Right renal pelvis (tissue), 4 donors: ENCODE data around the gene PEAR1. TPM values are rescaled to one million over a fixed set of nuclear protein-coding genes. Genes with fewer than 3 reads are reported as not detected.

Experiments
- DNase-seq, 4 donors: peaks; one replicate each; pipeline ENCODE4 v3.0.0-alpha.2; 2013; ENCODE audit warnings: low read depth in 4 of 4, low spot score in 3 of 4, missing footprints in 1 of 4
- polyA plus RNA-seq, 4 donors: library from polyadenylated mRNA; unstranded; fragments of 120-200 nt; gene quantifications; one replicate each; pipeline ENCODE4 v1.2.1, GENCODE V29; 2013; ENCODE audit not compliant: insufficient read length in 4 of 4

PEAR1 gene
- polyA plus RNA-seq, 4 donors: 21.4 to 22.6 (median 21.9) TPM

DNA sequence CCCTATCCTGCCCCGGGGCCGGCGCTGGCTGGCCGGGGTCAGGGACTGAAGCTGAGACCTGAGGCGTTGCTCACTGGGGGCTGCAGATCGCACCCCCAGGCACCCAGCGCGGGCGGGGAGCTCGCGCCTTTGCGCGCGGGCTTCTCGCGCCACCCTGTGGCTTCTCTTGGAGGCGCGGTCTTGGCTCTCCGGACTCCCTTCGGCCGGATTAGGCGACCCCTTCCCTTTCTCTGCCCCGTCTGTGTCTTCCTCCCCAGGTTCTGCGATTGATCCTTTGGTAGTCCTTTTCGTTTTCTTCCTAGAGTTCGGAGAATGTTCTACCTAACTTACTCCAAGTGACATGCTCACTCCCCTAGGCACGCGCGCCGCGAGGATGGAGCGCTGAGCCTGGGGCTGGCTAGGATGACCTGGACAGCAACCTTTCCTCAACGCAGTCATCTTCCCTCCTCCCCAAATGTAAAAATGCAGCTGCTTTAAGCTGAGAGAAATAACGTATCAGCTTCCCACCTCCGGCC lies 33.3 kb upstream of the PEAR1 start:
- no peak for DNase-seq

DNA sequence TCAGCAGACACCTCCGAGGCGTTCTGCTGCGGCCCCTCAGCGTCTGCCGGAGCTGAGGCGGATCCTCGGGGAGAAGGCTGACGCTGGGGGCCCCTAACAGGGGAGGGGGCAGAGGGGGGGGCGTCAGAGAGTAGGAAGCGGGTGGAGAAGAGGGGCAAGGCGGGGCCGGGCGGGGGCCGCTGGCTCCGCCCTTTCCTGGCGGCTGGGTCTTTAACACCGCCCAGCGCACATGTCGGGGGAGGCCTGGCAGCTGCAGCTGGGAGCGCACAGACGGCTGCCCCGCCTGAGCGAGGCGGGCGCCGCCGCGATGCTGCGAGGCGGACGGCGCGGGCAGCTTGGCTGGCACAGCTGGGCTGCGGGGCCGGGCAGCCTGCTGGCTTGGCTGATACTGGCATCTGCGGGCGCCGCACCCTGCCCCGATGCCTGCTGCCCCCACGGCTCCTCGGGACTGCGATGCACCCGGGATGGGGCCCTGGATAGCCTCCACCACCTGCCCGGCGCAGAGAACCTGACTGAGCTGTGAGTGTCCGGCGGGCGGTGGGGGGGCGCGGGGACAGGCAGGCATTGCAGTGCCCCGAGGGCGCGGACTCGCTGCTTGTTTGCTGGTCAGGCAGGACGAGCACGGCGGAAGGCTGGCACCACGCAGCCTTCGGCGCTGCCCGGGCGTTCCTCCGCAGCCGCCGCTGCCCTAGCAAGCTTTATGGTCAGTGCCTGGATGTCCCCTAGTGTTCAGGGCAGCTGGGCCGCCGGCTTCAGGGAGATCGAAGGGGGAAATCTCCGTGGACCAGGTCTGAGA lies 32.7 kb upstream of the PEAR1 start, which contains the start of gene NTRK1:
NTRK1 (plus strand) TSS at position 238 of the 796 bp plus-strand sequence; CDS start at position 308, 70 bp downstream.
- DNase-seq: no peak

DNA sequence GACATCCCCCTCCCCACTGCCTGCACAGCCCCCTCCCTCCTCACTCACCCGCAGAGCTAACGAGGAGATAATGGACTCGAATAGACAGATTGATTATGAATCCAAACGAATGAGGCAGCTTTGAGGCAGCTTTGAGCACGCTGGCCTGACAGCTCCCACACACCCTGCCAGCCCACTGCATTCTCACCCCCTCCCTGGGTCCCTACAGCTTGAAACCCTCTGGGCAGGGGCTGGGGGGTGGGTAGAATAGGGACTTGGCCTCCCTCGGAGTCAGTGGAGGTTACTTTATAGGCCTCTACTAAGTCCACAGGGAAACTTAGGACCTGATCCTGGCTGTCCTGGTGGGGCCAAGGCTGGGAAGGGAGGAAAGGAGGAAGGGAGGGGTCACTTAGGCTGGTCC lies 30.9 kb upstream of the PEAR1 start:
- DNase-seq: no peak

DNA sequence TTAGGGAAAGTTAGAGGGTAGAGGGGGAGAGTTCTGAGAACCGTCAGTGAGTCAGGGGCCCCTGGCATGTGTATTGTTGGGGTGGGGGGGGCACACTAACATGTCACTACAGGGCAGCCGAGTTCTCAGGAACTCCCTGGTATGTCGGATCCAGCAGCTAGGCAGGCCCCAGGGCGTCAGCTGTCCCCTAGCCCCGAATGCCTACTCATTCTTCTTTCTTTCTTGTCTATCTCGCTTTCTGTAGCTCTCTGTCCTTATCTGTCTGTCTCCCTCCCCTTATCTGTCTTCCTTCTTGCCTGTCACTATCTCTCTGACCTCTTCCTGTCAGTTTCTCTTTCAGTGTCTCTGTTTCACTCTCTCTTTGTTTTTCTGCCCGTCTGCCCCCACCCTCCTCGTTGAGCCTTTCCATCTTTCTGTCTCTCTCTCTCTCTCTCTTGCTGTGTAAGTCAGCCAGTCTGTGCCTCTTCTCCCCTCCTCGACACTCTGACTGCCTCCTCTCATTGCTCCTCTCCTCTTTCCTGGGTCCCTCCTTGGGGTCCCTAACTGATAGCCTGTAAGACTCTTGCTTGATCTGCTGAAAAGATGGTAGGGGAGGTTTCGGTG lies 30.4 kb upstream of the PEAR1 start:
- DNase-seq: no peak

DNA sequence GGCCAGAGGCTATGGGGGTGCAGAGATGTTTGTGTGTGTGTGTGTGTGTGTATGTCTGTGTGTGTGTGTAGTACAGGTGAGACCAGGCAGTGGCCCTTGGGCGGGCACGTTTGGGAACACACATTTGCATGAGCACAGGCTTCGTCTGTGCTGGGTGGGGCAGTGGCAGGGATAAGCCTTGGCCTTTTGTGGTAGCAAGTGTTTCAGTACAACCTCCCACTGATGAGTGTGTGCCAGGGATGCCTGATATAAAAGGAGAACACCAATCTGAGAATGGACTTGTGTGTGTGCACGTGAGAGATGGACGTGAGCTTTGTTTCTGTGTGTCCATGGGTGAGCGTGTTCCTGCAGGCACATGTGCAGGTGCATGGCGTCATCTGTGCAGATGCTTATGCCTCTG lies 29.9 kb upstream of the PEAR1 start:
- DNase-seq: no peak

DNA sequence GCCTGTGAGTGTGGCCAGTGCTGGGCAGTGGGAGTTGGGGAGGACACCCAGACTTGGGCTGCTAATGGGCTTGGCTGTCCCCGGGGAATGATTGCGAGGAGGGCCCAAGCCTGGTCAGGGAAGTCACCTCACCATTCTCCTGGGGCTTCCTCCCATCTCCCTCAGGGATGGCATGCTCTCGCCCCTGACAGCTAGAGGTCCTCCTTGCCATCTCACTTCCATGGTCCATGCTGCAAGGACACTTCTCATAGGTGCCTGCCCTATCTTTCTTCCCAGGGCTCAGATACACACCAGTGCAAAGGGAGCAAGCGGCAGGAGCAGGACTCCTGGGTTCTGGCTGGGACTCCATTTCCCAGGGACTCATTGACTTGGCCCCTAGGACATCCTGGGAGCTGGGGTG lies 28.7 kb upstream of the PEAR1 start:
- no peak for DNase-seq

DNA sequence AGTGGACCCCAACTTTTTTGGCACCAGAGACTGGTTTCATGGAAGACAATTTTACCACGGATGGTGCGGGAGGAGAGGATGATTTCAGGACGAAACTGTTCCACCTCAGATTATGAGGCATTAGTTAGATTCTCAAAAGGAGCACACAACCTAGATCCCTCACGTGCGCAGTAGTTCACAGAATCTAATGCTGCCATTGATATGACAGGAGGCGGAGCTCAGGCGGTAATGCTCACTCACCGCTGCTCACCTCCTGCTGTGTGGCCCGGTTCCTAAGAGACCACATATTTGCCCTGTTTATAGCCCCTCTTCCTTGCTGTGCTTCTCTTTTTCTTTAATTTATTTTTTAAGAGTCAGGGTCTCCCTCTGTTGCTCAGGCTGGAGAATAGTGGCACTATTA lies 28.3 kb upstream of the PEAR1 start:
- no peak for DNase-seq

DNA sequence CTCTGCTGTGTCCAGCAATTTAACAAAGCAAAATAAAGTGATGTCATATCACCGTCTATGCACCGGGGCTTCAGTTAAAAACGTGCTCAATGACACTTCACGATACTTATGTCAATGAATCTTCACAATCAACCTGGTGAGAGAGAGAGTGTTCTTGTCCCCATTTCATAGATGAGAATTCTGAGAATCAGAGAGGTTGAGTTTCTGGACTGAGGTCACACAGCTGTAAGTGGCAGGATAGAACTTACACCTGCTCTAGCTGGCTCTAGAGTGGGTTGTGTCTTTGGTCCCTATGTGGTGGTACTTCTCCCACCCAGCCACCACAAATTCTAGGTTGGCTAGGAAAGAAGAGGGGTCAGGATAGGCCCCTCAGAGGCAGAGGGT lies 27.7 kb upstream of the PEAR1 start:
- DNase-seq: no peak

DNA sequence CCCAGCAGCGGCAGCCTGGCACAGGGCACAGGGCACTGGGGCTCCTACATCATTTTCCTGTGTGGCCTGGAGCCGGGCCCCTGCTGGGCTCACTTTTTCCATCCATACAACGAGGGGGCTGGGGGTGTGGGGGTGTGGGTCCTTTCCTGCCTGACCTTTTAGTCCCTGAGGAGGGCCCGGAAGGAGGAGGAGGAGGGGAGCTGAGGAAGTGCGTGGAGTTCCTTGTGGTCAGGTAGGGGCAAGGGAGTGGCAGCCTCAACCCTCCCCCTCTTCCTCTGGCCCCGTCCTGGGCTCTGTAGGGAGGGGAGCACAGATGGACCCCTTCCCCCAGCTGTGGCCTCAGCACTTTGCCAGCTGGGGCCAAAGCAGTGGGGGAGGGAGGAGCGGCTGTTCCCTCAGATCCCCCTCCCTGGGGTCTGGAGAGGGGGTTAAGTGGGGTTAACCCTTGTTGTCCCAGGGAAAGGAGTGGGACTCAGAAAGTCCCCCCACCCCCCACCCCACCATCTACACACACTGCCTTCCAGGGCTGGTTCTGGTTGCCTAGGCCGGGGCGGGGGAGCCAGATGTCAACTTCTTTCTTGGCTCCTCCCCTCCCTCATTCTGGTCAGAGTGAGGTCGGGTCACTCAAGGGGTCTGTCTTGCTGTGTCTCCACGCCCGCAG lies 27.1 kb upstream of the PEAR1 start:
- DNase-seq: no peak

DNA sequence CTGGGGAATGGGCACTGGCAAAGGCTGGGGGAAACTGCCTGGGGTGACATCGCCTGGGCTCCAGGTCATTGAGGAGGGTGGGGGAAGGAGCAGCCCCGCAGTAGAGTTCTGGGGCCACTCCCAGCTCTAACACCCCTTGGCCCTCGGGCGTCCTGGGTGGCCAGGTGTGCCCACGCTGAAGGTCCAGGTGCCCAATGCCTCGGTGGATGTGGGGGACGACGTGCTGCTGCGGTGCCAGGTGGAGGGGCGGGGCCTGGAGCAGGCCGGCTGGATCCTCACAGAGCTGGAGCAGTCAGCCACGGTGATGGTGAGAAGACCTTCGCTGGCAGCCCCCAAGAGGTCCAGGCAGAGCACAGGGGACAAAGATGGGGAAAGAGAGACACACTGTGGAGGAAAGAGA lies 25.2 kb upstream of the PEAR1 start:
- no peak for DNase-seq

DNA sequence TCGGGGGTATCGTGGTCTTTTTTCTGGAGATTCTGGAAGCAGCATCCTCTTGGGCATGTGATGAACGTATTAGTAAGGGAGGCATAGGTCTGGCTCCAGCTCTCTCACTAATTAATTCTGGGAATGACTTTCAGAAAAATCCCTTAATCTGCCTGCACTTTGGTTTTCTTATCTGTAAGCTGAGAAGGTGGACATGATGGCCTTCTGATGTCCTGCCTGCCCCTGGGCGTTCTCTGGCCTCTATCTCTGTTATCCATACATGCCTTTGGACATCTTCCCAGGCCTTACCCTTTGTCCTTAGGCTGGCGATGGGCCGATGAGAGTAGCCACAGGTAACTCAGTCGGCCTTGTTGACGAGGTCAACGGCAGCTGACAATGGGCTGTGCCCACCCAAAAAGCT lies 24.1 kb upstream of the PEAR1 start:
- no peak for DNase-seq

DNA sequence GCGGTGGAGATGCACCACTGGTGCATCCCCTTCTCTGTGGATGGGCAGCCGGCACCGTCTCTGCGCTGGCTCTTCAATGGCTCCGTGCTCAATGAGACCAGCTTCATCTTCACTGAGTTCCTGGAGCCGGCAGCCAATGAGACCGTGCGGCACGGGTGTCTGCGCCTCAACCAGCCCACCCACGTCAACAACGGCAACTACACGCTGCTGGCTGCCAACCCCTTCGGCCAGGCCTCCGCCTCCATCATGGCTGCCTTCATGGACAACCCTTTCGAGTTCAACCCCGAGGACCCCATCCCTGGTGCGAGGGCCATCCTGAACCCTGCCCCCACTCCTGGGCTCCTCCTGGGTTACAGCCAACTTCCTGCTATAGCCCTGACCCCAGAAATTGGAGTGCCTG lies 19.9 kb upstream of the PEAR1 start:
- DNase-seq: no peak

DNA sequence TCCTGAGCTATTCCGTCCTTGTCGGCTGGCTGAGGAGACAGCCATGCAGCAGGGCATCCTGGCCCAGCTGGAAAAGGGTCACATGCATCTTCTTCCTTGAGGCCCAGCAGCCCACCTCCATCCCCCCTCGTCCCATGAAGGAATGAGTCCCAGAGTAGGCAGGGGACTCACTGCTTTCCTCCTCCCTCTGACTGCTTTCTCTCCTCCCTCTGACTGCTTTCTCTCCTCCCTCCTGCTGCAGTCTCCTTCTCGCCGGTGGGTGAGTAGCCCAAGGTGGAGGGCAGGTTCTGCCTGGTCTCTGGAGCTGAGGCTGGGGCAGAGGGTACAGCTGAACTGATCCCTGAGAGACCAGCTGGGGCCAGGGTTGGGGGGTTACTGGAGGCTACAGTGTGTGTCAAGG lies 19.4 kb upstream of the PEAR1 start:
- no peak for DNase-seq

DNA sequence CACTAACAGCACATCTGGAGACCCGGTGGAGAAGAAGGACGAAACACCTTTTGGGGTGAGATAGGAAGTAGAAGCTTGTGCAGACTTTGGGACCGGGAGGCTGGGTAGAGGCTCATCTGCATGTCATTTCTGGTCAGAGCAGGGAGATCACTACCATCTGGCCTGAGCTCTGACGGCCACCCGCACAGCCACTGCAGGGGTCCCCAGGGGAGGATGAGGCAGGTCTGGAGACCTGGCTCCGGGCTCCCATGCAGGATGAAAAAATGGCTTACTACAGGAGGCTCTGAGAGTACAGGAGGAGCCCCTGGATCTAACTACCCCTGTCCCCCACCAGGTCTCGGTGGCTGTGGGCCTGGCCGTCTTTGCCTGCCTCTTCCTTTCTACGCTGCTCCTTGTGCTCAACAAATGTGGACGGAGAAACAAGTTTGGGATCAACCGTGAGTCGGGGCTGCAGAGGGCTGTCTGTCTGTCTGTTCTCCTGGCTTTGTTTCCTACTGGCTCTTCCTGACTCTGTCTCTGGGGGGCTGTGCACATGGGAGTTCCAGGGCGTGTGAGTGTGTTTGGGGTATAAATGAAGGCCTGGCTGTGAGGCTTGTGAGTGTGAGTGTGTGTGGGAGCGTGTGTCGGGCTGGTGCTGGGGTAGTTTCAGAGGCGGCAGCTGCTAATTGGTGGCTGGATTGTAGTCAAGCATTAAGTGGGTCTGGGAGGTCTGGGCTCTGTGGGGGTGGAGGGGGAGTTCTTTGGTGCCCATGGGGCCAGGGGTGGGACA lies 18.8 kb upstream of the PEAR1 start:
- DNase-seq: no peak

DNA sequence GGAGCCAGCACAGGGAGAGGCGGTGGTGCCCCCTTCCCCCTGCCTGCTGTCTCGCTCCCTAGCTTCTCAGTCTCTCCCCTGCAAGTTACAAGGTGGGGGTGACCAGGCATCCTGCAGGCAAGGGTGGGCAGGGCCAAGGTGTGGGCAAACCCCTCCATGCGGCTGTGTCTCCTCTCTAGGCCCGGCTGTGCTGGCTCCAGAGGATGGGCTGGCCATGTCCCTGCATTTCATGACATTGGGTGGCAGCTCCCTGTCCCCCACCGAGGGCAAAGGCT lies 18.2 kb upstream of the PEAR1 start:
- DNase-seq: no peak

DNA sequence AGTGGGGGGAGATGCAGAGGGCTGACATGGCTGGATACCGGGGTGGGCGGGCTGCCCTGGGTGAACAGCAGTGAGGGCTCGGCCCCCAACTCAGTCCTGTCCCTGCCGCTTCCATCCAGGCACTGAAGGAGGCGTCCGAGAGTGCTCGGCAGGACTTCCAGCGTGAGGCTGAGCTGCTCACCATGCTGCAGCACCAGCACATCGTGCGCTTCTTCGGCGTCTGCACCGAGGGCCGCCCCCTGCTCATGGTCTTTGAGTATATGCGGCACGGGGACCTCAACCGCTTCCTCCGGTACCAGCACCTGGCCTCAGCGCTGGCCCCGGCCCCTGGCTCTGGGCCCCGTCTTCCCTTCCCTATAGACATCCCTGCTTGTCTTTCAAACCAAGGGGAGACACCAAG lies 17.2 kb upstream of the PEAR1 start:
- no peak for DNase-seq

DNA sequence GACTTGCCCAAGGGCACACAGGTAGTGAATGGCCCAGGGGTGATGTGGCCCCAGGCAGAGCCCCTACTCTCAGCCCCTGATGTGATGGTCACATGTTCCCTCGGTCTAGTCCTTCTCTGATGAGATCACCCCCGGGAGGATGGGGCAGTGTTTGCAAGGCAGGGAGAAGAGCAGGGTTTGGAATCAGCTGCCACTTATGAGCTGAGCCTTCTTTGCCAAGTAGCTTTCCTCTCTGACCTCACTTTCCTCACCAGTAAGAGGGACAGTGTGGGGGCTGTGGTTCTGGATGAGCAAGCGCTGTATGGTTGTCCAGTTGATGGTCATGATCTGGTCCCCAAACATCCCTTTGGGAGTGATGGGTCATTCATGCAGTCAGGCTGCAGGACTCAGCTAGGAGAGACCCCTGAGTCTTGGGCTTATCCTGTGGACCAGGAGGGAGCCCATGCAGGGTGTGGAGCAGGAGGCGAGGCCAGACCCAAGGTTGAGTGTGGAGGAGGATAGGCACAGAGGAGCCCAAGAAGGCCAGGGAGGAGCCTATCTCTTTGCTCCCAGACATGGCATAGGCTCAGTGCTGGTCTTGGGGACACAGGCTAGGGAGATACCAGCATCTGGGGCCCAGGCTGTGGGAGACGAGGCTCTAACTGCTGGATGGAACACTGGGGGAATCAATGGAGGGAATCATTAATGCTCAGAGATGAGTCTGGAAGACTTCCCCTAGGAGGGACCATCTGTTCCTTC lies 15.9 kb upstream of the PEAR1 start:
- DNase-seq: no peak

DNA sequence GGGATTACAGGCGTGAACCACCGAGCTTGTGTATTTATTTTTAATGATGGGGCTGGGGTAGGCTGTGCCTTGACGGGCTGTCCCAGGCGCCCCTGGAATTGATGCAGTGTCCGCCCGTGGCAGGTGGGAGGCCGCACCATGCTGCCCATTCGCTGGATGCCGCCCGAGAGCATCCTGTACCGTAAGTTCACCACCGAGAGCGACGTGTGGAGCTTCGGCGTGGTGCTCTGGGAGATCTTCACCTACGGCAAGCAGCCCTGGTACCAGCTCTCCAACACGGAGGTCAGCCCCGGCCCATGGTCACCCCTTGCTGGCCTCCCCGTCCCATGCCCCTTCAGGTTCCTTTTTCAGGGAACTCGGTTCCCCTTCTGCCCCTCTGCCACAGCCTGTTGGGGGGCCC lies 13.6 kb upstream of the PEAR1 start:
- no peak for DNase-seq

DNA sequence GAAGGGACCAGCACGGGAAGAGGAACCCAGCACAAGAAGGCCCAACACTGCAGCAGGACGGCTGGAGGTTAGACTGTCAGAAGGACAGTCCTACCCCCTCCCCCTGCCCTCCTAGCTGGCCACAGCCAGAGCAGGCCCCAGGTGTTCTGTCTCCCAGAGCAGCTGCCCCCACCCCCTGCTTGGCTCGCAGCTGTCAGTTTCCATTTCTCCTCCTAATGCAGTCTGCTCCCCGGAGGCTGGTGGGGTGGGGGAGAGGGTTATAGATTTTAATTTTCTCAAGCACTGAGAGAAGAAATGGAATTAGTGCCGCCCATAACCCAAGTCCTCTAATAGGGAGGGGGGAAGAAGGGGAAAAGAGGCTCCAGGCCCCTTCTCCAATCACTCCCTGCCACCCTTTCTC lies 13.0 kb upstream of the PEAR1 start:
- DNase-seq: no peak

DNA sequence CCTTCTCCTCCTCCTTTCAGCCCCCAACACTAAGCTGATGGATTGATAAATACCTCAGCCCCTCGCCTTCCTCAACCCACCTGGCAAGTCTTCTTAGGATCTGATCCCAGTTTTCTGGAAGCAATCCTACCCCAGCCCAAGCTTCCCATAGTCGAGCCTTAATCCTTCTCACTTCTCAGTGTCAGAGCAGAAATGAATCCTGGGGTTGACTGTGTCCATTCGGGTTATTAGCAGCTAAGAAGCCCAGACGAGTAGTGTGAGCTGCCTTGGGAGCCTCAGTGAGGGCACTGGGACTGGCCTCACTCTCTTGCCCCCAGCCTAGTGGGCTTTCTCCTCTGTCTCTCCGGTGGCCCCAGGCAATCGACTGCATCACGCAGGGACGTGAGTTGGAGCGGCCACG lies 12.4 kb upstream of the PEAR1 start:
- no peak for DNase-seq

DNA sequence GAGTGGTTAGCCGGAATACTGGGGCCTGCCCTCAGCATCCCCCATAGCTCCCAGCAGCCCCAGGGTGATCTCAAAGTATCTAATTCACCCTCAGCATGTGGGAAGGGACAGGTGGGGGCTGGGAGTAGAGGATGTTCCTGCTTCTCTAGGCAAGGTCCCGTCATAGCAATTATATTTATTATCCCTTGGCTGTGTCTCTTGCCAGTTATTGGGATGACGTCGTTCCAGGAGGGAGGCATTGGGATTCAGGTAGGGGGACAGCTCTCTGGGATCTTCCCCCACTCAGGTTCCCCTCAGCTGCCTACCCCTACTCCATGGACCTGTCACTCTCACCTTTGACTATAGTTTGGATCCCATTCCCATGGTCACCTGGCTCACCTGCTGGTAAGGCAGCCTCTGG lies 11.9 kb upstream of the PEAR1 start:
- DNase-seq: no peak
